Measurements from ENCODE around the gene PPP1R12A.

GRCh38 chr12:79885911-79886490 lies 48.9 kb downstream of the PPP1R12A start:
- TF ChIP-seq SP1 (IDR thresholded peaks at IDR 0.05) (no peak), FOXM1 (IDR thresholded peaks at IDR 0.05; ENCODE audit: borderline replicate concordance) (no peak), FOXK2 (IDR thresholded peaks at IDR 0.05) (no peak), ELF4 (IDR thresholded peaks at IDR 0.05) (no peak)

Measured in HEK293T (cell line).